ENCODE data around the gene TPSAB1. TPM values are rescaled to one million over a fixed set of nuclear protein-coding genes. Genes with fewer than 3 reads are reported as not detected.

The TPSAB1 gene
- total RNA-seq, 4 donors from 2014 or later: 3.9 to 96.2 (median 14.2) TPM

DNA sequence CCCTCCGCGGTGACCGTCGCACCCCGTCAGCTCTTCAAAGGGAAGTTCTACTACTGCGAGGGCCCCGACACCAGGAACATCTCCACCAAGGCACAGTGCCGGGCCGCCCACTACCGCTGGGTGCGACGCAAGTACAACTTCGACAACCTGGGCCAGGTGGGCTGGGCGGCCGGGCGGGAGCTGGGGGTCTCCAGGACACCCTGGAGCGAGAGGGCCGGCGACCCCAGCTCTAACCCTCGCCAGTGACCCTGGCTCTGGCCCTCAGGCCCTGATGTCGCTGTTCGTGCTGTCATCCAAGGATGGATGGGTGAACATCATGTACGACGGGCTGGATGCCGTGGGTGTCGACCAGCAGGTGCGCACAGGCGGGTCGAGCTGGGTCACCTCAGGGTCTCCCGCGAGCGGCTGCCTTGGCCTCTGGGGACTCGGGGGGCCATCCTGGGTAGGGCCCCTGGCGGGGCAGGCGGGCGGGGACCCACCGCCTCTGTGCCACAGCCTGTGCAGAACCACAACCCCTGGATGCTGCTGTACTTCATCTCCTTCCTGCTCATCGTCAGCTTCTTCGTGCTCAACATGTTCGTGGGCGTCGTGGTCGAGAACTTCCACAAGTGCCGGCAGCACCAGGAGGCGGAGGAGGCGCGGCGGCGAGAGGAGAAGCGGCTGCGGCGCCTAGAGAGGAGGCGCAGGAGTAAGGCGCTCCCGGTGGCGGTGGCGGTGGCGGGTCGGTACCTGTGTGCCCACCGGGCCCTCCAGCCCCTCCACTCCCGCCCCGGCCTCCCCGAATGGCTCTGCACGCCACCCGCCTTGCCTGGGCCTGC, 28.8 kb upstream of the TPSAB1 start:
- DNase-seq: no peak
- Histone ChIP-seq H3K27me3 (no peaks in the 10 kb centered on the region), H3K27ac (no peak overlapping the region), H3K36me3 (no peaks in the 10 kb centered on the region), H3K4me1 (no peaks in the 10 kb centered on the region), H3K4me3 (no peak overlapping the region), H3K9me3 (no peaks in the 10 kb centered on the region)
- TF ChIP-seq, protein P1, sequence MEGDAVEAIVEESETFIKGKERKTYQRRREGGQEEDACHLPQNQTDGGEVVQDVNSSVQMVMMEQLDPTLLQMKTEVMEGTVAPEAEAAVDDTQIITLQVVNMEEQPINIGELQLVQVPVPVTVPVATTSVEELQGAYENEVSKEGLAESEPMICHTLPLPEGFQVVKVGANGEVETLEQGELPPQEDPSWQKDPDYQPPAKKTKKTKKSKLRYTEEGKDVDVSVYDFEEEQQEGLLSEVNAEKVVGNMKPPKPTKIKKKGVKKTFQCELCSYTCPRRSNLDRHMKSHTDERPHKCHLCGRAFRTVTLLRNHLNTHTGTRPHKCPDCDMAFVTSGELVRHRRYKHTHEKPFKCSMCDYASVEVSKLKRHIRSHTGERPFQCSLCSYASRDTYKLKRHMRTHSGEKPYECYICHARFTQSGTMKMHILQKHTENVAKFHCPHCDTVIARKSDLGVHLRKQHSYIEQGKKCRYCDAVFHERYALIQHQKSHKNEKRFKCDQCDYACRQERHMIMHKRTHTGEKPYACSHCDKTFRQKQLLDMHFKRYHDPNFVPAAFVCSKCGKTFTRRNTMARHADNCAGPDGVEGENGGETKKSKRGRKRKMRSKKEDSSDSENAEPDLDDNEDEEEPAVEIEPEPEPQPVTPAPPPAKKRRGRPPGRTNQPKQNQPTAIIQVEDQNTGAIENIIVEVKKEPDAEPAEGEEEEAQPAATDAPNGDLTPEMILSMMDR (IDR thresholded peaks at IDR 0.05): no peak
- TF ChIP-seq POLR2A (IDR thresholded peaks at IDR 0.05): no peak
- intact Hi-C loops (cut with DNase I; ENCODE audit: low total_unique reads): no loop called here

DNA sequence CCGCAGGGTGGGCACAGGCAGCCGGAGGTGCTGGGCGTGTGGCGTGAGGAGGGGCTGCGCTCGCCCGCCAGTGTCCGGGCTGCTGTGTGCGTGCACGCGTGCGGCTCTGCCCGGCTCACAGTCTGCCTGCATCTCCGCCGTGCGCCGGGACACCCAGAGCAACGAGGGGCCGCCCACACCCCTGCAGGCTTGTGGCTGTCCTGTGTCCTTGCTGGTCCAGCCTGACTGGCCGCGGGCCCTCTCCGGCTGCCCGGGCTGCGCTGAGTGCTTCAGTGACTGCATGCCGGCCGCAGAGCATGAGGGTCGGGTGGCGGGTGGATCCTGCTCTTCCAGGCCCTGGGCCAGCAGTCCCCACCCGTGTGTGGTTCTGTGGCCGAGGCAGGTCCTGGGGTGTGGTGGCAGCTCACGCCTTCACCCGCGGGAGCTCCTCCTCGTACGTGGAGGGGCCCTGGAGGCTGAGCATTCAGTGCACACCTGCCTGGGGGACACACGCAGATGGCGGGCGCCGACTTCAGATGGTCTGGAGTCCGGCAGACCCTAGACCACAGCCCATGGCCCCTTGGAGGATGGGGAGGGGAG, 27.8 kb upstream of the TPSAB1 start:
- Histone ChIP-seq H3K27ac (no peak overlapping the region), H3K9me3 (no peaks in the 10 kb centered on the region), H3K27me3 (no peaks in the 10 kb centered on the region), H3K4me3 (no peak overlapping the region), H3K36me3 (no peaks in the 10 kb centered on the region), H3K4me1 (no peaks in the 10 kb centered on the region)
- no peak for TF ChIP-seq POLR2A (IDR thresholded peaks at IDR 0.05)
- TF ChIP-seq, protein P1 (IDR thresholded peaks at IDR 0.05): no peak
- no peak for DNase-seq
- intact Hi-C loops (cut with DNase I; ENCODE audit: low total_unique reads): no loop called here

DNA sequence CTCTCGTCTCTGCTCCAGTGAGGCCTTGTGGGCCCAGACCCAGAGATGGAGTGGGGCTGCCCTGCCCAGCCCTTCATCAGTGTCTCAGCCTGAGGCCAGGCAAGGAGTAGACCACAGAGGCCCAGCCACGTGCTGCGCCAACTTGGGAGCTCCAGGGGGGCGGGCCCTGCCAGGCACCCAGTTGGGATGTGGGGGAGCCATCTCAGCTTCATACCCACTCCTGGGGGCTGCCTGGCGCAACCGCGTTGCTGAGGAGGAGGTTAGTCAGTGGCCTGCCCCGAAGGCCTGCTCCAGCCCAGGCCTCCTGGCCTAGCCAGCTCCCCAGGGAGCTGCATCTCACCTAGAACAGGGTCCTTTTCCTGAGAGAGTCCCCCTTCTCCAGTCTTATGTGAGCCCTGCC, 27.3 kb upstream of the TPSAB1 start:
- Histone ChIP-seq H3K4me1 (no peaks in the 10 kb centered on the region), H3K4me3 (no peak overlapping the region), H3K27me3 (no peaks in the 10 kb centered on the region), H3K9me3 (no peaks in the 10 kb centered on the region), H3K36me3 (no peaks in the 10 kb centered on the region), H3K27ac (no peak overlapping the region)
- TF ChIP-seq, protein P1 (IDR thresholded peaks at IDR 0.05): no peak
- no peak for TF ChIP-seq POLR2A (IDR thresholded peaks at IDR 0.05)
- intact Hi-C loops (cut with DNase I; ENCODE audit: low total_unique reads): no loop called here
- DNase-seq: no peak

DNA sequence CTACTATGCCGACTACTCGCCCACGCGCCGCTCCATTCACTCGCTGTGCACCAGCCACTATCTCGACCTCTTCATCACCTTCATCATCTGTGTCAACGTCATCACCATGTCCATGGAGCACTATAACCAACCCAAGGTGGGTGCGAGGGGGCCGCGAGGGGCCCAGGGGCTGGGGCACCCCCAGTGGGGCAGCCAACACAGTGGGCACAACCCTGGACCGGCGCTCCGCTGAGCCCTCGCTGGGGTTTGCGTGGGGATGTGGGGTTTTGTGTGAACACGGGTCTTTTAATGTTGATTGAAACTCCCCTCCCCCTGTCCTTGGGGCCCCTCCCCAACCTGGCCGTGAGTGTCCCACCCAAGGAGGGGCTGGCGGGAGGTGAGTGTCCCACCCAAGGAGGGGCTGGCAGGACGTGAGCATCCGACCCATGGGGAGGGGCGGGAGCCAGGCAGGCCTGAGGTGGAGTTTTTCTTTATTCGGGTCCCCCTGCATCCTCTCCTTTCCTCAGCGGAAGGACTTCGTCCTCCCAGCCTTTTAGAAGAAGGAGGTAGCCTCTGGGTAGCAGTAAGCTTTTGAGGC, 26.6 kb upstream of the TPSAB1 start:
- TF ChIP-seq, protein P1 (IDR thresholded peaks at IDR 0.05): no peak
- TF ChIP-seq POLR2A (IDR thresholded peaks at IDR 0.05): no peak
- no peak for DNase-seq
- H3K27ac ChIP-seq: no peak overlapping the region
- H3K4me1 ChIP-seq: no peaks in the 10 kb centered on the region
- H3K4me3 ChIP-seq: no peak overlapping the region
- intact Hi-C loops (cut with DNase I; ENCODE audit: low total_unique reads): no loop called here
- no peaks in the 10 kb centered on the region for H3K36me3 ChIP-seq
- no peaks in the 10 kb centered on the region for H3K9me3 ChIP-seq
- no peaks in the 10 kb centered on the region for H3K27me3 ChIP-seq

DNA sequence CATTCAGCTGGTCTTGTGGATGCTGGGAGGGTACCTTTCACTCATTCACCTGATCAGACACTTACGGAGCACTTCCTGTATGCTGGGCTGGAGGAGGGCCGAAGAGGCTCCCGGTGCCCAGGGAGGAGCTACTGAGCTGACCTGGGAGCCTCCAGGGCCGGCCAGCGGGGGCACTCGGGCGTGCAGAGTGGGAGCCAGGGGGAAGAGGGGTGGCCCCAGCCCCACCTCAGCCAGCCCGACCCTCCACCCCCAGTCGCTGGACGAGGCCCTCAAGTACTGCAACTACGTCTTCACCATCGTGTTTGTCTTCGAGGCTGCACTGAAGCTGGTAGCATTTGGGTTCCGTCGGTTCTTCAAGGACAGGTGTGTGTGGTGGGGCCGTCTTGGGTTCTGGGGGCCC, 25.8 kb upstream of the TPSAB1 start:
- TF ChIP-seq, protein P1 (IDR thresholded peaks at IDR 0.05): no peak

More for the DNA sequence above, 25.8 kb upstream of the TPSAB1 start:
- no peaks in the 10 kb centered on the region for H3K27me3 ChIP-seq
- no peak overlapping the region for H3K27ac ChIP-seq
- DNase-seq: no peak
- no peaks in the 10 kb centered on the region for H3K4me1 ChIP-seq
- H3K4me3 ChIP-seq: no peak overlapping the region
- H3K9me3 ChIP-seq: no peaks in the 10 kb centered on the region
- no peaks in the 10 kb centered on the region for H3K36me3 ChIP-seq
- intact Hi-C loops (cut with DNase I; ENCODE audit: low total_unique reads): no loop called here

Data from uterus (tissue), 4 donors.